ENCODE measurements around the gene FAT2.
"Not testable (repeated sequence)": the region's sequence is repeated elsewhere in the genome, so short reads cannot be mapped to it uniquely, and the experiment has no call there.

The FAT2 gene

DNA sequence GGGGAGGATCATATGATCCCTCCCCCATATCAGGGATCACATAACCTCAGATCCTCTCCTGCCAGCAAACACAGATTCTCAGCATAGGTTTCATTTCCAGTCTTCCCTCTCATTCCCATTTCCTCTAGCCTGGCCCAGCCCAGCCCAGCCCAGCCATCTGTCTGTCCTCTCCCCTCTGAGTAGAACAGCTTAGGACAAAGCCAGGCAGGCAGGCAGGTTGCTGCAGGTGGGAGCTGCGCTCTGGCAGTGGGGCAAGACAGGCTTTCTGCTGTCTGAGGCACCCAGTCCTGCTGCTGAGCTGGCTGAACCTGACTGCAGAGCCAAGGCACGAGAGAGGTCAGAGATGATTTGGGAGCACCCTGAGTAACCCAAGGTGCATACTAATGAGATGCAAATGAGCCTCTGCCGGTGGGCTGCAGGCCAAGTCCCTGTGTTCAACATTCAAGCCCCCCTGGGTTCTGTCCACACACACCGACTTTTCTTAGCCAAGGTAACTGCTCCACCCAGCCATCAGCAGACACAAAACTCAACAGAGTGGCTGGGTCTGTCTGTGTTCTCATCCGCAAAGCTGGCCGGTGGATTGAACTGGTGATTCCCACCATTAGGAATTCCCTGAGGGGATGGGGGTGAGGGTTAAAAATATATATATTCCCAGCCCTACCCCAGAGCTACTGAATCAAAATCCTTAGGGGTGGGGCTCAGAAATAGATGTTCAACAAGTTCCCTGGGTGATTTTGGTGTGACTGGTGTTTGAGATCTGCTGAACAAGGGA is 9.1 kb downstream of the FAT2 start:
- DNase-seq (ENCODE audit: low read depth): no peak

DNA sequence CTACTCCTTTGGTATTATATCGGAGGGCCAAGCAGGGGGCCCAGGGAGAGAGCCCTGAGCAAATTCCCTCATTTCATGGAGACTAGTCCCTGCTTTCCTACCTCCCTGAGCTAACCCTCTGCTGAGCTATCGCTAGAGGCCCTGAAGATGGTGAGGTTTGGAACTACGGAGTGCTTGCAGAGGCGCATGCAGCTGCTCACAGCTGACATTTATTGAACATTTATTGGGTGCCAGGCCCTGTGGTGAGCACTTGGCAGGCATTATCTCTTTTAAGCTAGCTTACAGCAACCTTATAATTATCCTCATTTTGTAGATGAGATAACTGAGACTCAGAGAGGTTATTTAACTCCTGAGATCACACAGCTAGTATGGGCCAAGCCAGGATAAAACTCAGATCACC is 9.8 kb downstream of the FAT2 start:
- no peak for DNase-seq (ENCODE audit: low read depth)

DNA sequence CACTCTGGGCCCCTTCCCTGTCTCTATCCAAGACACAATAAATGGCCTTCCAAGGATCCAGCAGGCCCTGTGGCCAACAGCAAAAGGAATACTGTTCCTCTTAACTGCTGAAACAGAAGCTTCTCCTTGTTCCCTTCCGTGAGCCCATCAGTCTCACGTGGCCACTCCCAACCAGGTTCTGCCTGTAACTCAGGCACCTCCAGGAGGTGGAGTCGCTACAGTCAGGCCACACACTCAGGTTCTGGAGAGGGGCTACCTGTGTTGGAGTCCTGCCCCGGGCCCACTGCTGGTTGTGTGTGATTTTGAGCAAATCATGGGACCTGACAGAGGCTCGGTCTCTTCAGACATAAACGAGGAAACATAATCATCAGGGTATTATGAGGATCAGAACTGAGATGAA is 10.3 kb downstream of the FAT2 start:
- DNase-seq (ENCODE audit: low read depth): no peak

DNA sequence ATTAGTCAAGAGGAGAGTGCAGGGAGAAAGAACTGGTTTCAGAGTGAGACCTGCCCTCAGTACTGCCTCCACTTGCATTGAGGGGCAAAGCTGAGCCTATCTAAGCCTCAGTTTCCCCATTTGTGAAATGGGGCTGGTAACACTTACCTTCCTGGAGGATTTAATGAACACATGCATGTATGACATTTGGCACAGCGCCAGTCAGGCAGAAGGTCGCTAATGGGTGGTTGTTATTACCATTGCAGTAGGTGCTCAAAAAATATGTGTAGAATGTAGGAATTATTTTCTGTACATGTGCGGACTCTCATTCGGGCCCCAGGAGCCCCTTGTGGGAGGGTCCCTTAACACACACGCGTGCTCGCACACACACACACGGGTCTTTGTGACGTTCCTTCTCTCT is 10.9 kb downstream of the FAT2 start:
- DNase-seq (ENCODE audit: low read depth): no peak

DNA sequence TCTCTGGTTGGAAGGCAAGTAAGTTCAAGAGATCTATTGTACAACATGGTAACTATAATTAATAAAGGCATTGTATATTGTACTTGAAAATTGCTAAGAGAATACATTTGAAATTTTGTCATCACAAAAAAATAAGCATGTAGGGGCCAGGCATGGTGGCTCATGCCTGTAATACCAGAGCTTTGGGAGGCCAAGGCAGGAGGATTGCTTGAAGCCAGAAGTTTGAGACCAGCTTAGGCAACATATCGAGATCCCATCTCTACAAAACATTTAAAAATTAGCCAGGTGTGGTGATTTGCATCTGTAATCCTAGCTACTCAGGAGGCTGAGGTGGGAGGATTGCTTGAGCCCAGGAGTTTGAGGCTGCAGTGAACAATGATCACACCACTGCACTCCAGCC is 12.0 kb downstream of the FAT2 start:
- not testable (repeated sequence) for DNase-seq (ENCODE audit: low read depth)

DNA sequence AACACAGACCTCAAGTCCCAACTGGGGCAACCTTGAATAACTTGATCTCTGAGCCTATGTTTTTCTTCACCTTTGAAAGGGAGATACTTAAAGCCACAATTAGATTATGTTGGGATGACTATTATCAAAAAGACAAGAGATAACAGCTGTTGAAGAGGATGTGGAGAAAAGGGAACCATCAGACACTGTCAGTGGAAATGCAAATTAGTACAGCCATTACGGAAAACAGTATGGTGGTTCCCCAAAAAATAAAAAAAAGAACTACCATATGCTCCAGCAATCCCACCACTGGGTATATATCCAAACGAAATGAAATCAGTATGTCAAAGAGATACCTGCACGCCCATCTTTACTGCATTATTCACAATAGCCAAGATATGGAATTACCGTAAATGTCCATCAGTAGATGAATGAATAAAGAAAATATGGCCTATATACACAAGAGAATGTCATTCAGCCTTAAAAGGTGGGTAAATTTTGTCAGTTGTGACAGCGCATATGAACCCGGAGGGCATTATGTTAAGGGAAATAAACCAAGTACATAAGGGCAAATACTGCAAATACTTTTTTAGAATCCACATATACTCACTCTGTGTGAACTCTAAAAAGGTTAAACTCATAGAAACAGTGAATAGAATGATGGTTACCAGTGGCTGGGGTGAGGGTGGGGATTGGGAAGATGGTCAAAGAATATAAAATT is 12.7 kb downstream of the FAT2 start:
- DNase-seq (ENCODE audit: low read depth): no peak

DNA sequence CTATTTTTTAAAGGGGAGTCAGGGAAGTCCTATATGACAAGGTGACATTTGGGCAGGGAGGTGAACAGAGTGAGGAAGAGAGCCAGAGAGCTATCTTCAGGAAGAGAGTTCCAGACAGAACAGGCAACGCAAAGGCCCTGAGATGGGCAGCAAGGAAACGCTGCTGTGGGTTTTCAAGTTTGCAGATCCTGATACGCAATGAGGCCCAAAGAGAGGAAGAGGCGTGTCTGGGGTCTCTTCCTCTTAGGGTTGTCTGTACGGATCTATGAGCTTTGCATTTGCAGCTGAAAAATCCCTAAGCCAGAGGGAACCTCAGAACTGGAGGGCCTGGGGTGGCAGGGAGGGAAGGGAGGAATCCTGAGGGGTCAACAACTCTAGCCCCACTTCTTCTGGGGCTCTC is 13.6 kb downstream of the FAT2 start:
- no peak for DNase-seq (ENCODE audit: low read depth)

DNA sequence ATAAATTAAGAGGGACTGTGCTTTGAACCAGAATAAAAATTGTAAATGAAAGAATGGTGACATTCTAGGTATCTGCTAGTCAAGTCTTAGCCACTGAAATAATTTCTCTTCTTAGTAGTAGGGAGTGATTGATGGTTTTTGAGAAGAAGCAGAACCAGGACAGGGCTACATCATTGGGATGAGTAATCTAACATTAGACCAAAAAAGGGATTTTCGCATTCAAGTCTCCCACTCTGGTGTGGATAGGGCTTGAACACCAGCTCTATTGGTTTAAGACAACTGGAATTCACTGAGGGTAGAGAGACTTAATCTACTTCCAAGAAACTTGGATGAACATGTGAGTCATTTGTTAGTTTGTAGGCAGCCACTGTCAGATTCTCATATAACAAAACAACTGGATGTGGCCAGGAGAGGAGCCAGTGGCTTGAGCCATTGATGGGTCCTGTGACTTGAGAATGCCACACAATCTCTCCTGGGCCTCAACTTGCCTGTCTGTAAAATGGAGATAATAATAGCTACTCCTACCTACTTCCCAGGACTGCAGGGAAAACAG is 16.6 kb downstream of the FAT2 start:
- DNase-seq (ENCODE audit: low read depth): no peak

DNA sequence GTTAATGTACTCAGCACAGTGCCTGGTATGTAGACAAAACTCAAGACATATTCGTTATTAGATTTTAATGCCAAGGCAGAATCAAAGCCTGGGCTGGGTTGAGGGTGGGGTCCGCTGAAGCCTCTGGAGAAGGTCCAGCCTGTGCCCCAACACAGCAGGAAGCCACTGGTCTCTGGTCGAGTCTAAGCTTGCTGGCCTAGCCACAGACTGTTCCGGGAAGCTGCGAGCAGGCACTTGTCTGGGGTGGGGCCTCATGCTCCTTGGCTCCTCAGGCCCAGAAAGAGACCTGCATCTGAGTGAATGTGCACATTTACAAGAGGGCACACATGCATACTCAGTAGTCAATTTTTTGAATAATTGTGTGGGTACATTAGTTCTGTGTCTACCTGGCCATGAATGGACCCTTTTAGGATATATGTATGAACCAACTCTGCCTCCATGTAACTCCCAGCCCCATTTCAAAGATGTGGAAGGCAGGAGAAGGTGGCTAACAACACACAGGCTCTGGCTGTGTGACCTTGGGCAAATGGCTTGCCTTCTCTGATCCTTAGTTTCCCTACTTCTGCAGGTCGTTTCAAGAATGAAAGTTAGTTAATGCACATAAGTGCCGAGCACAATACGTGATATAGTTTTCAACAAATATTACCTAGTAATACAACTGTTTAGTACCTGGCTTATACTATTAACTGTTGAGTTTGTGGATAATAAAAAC is 18.3 kb downstream of the FAT2 start:
- DNase-seq (ENCODE audit: low read depth): no peak

DNA sequence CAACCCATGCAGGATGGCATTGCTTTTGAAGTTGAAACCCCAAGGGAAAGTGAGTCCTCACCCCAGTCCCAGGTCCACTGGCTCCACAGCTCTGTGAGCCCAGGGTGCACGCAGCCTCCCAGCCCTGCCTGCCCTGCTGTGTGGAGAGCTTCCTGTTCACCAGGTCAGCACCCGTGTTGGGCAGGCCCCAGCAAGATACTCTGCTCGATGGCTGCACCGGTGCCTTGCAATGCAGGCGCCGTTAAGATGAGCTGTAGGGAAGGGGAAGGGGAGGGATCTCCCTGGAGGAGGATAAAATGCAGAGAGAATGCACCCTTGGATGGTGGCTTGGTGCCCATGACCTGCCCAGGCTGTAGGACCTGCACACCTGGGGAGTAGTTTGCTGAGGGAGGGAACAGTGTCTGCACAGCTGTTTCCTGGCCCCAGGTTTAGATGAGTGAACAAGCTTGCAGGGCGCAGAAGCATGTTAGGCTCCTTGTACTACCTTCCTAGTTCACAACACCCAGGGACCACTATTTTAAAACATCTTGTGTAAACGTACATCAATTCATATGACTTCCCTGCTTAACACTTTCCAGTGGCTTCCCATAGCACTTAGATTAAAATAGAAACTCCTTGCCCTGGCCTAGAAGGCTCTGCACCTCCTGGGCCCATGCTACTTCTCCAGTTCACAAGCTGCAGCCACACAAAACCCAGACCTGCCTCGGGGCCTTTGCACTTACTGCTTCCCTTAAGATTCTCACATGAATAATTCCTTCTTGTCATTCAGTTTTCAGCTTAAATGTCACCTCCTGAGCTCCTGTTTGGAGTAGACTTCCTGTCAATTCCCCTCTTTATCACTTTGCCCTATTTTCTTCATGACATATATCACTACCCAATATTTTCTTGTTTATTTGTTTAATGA is 19.6 kb downstream of the FAT2 start:
- no peak for DNase-seq (ENCODE audit: low read depth)

DNA sequence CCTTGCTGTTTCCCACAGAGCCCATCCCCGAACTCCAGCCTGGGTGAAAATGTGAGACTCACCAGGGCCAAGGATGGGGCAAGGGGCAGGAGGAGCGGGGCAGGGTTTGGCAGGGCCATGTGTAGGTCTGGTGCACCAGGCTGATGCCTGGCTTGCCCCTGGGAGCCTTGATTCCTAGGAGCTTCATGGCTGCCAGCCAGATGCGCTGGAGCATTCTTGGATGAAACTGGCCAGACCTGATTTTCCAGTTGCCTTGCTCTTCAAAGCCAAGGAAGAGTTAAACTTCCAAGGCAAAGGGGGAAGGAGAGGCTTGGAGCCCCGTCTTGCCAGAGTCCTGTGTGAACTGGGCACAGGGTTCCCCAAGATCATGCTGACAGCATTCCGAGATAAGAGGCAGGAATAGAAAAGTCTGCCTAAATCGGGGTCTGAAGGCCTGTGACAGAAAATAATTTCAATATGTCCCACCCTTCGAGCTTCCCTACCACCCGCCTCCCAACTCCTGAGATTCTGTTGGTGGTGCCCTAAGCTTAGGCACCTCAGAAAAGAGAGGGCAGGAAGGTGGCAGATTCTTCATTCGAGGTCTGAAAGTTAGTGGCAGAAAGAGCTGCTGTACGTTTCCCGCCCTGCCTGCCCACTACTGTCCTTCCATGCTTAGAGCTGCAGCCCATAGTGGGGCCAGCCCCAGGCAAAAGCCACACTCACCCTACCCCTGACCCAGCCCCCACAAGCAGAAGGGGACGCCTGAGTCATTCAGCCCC is 20.4 kb downstream of the FAT2 start:
- DNase-seq (ENCODE audit: low read depth): no peak

DNA sequence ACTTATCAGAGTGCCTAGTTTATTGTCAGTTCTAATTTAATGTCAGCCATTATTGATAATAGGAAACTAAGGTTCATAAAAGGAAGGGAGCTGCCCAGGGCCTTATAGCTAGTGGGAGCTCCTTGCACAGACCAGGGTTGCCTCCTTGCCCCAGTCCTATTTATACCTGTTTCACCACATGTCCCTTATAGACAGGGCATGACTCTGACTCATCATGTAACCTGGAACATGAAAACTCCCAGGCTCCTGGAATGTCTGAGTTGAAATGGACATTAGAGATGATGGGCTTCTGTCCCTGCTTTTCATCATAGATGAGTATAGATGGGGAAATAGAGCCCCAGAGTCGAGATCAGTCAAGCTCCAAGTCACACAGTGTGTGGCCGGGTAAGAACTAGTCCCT is 21.1 kb downstream of the FAT2 start:
- no peak for DNase-seq (ENCODE audit: low read depth)

DNA sequence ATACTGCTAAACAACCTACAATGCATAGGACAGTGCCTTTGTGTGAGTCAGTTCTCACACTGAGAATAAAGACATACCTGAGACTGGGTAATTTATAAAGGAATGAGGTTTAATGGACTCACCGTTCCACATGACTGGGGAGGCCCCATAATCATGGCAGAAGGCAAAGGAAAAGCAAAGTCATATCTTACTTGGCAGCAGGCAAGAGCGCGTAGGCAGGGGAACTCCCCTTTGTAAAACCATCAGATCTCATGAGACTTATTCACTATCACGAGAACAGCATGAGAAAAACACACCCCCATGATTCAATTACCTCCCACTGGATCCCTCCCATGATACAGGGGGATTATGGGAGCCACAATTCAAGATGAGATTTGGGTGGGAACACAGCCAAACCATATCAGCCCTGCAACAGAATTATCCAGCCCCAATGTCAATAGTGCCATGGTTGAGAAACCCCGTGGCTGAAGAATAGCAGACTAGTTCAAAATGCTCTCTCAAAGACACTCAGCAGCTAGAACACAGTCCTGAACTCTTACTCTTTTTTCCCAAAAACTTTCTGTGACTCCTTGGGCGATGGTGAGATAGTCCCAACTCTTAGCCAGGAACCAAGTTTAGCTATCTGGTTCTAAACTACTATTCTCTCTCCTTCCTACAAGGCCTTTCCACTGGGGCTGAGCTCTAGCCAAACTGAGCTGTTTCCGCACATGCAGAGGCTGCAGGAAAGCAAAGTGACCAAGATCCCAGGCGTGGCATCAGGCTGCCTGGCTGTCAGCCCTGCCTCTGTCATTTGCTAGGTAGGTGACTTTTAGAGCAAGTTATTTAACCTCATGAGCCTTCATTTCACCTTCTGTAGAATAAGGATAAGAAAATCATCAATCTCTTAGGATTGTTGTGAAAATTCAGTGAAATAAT is 21.7 kb downstream of the FAT2 start:
- DNase-seq (ENCODE audit: low read depth): no peak

DNA sequence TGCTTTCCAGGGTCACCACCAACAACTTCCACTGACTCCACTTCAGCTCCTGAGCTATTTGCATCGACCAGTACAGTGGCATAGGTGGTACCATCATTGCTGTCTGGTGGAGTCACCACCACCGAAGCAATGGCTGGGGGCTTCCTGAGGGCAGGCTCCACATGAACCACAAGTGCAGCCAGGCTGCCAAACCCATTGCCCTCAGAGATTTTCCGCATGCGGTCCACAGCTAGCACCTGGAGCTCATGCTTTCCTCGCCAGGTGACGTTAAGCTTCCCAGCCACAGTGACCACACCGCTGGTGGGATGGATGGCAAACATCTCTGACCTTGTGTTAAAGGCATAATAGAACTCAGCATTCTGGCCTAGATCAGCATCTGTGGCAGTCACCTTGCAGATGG is 23.1 kb downstream of the FAT2 start:
- no peak for DNase-seq (ENCODE audit: low read depth)

DNA sequence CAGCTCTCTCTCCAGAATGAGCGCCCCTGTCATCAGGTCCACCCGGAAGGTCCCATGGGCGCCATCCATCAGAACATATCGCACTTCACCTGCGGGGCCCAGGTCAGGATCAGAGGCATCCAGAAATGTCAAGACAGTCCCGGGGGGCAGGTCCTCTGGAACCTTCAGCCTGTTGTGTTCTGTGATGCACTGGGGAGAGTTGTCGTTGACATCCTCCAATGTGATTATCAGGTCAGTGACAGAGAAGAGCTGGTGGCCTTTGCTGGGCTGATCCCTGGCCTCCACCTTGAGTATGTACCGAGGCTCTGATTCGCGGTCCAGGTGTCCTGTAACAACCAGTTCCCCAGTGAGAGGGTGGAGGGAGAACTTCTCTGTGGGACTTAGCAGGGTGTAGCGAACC is 25.2 kb downstream of the FAT2 start:
- no peak for DNase-seq (ENCODE audit: low read depth)

DNA sequence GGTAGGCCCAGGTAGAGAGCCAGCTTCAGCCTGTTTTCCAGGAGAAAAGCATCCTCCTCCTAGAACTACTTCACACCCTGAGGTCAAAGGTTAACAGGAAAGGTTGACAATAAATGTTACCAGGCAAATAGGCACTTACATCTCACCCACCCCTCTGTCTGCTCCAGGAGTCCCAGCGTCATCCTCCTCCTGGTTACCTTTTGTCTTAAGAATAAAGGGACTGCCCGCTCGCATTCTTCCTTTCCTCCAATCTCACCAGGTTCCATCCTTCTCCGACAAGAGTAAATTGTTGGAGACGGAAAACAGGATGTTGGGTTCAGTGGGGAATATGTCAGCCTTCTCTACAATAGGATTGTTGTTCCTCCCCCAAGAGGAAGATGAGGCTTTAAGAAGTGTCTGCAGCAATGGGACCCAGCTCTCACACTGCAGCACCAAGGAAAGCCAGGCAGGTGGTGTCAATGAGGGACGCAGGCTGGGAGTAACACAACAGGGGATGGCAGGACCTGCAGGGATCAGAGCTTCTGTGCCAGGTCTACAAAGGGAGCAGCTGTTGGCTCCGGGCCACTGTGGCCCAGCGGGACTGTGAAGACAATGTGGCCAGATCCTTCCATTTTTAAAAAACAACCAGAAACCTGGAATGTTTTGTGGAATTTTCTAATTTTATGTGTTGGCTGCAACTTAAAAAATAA is 29.0 kb downstream of the FAT2 start:
- no peak for DNase-seq (ENCODE audit: low read depth)

DNA sequence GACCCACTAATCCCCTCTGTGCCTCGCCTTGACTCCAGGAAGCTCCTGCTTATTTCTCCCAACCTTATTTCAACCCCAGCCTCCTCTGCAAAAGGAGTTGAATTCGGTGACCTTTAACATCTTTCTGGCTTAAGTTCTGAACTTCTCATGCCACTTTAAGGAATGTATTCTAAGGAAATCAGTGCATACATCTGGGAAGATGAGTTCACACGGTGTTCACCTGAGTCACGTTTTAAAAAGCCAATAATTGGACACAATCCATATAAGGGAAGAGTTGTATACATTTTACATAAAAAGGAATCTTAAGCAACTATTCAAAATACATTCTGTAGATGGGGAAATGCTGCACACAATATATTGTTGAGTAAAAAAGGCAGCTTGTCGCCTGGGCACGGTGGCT is 33.2 kb downstream of the FAT2 start:
- DNase-seq (ENCODE audit: low read depth): no peak

DNA sequence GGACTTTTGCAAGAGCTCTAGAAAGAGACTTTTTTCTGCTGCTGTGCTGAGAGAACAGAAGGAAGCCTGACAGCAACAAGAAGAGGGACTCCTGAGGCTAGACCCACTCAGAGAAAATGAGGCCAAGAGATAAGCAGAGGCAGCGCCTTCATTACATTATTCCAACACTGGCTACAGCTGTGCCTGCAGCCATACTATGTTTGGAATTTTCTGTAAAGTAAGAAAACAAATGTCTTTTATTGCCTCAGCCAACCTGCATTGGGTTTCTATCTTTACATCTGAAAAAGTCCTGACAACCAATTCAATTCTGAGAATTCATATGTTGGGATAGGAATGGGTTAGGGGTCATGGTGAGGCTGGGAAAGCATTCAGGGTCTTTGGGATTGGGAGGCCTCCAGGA is 33.7 kb downstream of the FAT2 start:
- no peak for DNase-seq (ENCODE audit: low read depth)

DNA sequence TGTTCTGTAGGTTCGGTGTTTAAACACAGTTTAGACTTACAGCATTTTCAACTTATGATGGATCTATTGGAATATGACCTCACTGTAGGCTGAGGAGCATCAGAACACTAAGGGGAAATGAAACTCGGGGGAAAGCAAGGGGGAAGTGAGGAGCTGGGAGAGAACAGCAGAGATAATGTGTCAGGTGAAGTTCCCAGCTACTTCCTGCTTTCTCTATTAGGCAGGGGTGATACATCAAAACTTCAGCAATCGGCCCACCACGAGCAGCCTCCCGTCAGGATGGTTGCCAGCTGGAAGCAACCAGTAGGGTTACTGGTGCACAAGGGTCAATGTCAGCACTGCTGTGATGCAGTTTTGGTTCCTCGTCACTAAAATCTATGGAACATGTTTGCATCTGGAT is 34.3 kb downstream of the FAT2 start:
- DNase-seq (ENCODE audit: low read depth): no peak

All from stimulated activated CD4-positive, alpha-beta T cell treated with anti-CD3 and anti-CD28 coated beads, Interleukin-2, amount 100 ng/mL, for 4 hours (primary cell).